A673 (cell line): ENCODE results near the gene FCN3. TPM values are rescaled to one million over a fixed set of nuclear protein-coding genes. Genes with fewer than 3 reads are reported as not detected.

Experiments used
- BruUV-seq: library from RNA; stranded (reverse); fragments of 400-500 nt; replicated peaks from 2 replicates; lab custom pipeline; 2021; lab: Mats Ljungman, UMichigan
- CTCF ChIA-PET: fragments of 300-600 bp; sonication (Branson Sonifier 250); formaldehyde crosslinking; loops from one replicate; lab custom pipeline; 2022; ENCODE audit warnings: antibody characterized with exemption; lab: Charles Lee
- POLR2A ChIA-PET: fragments of 300-600 bp; sonication (Branson Sonifier 250); formaldehyde crosslinking; loops from one replicate; lab custom pipeline; 2022; ENCODE audit warnings: antibody characterized with exemption; ENCODE audit not compliant: low non-redundant PET; lab: Charles Lee
- DNase-seq: peaks from one replicate; pipeline ENCODE4 v3.0.0-alpha.2; 2015; ENCODE audit warnings: low spot score
- H3K27ac ChIP-seq: fragments of 200-600 bp; sonication (generic); 2 replicates; pipeline ENCODE4 v1.5.1; 2016; ENCODE audit warnings: mixed run types, low read depth, mild to moderate bottlenecking, mixed read lengths, antibody characterized with exemption, low read length; ENCODE audit not compliant: poor library complexity, severe bottlenecking
- H3K27me3 ChIP-seq: fragments of 200-600 bp; sonication (generic); replicated peaks from 2 replicates; pipeline ENCODE4 v1.6.1; 2017; ENCODE audit warnings: mixed run types, low read depth, mild to moderate bottlenecking, mixed read lengths, antibody characterized with exemption, low read length; ENCODE audit not compliant: insufficient read depth, poor library complexity
- H3K36me3 ChIP-seq: fragments of 200-600 bp; sonication (generic); 2 replicates; pipeline ENCODE4 v1.6.1; 2016; ENCODE audit warnings: mixed run types, mild to moderate bottlenecking, mixed read lengths, antibody characterized with exemption, low read length; ENCODE audit not compliant: insufficient read depth, poor library complexity, severe bottlenecking
- H3K4me1 ChIP-seq: fragments of 200-600 bp; sonication (generic); 2 replicates; pipeline ENCODE4 v1.6.1; 2017; ENCODE audit warnings: mixed run types, mild to moderate bottlenecking, mixed read lengths, antibody characterized with exemption, low read length; ENCODE audit not compliant: insufficient read depth, poor library complexity, severe bottlenecking
- H3K4me3 ChIP-seq: fragments of 200-600 bp; sonication (generic); 2 replicates; pipeline ENCODE4 v1.5.1; 2016; ENCODE audit warnings: low read depth, mixed run types, mild to moderate bottlenecking, mixed read lengths, low read length; ENCODE audit not compliant: poor library complexity, severe bottlenecking
- H3K9me3 ChIP-seq: fragments of 200-600 bp; sonication (generic); 2 replicates; pipeline ENCODE4 v1.6.1; 2016; ENCODE audit warnings: mixed run types, low read depth, mild to moderate bottlenecking, mixed read lengths, antibody characterized with exemption, low read length; ENCODE audit not compliant: poor library complexity, severe bottlenecking
- CTCF ChIP-seq: fragments of 300-800, 200-600 bp; sonication (generic); conservative IDR thresholded peaks from 2 replicates; pipeline ENCODE4 v1.5.1; 2017; ENCODE audit warnings: low read depth, mild to moderate bottlenecking, antibody characterized with exemption, low read length, moderate library complexity, mixed read lengths
- EZH2 ChIP-seq: fragments of 200-600 bp; sonication (generic); IDR thresholded peaks from 2 replicates; pipeline ENCODE4 v1.6.1; 2017; ENCODE audit warnings: borderline replicate concordance, low read depth, mild to moderate bottlenecking, mixed read lengths, antibody characterized with exemption, low read length; ENCODE audit not compliant: poor library complexity, severe bottlenecking
- intact Hi-C: fragments of 100-400 bp; cut with micrococcal nuclease; formaldehyde crosslinking; loops from one replicate; pipeline ENCODE4 v1.10.0; 2022; ENCODE audit not compliant: unreplicated experiment
- total RNA-seq: library from RNA; stranded (reverse); gene quantifications from 2 replicates; pipeline ENCODE4 v1.2.3, GENCODE V29; 2021

The FCN3 gene
- total RNA-seq, 1 experiment from 2014 or later: not detected

GRCh38 chr1:27358038-27358927 lies 16.3 kb downstream of the FCN3 start:
- TF ChIP-seq CTCF (no peak), EZH2 (no peak)
- Histone ChIP-seq H3K27me3 (no peaks in the 10 kb centered on the region), H3K9me3 (no peaks in the 10 kb centered on the region), H3K36me3 (no peaks in the 10 kb centered on the region), H3K27ac (no peak overlapping the region), H3K4me1 (no peaks in the 10 kb centered on the region), H3K4me3 (no peak overlapping the region)
- intact Hi-C loops: no loop called here
- no TSS peak for BruUV-seq
- ChIA-PET POLR2A (no interaction called here), CTCF (interaction anchor here (0.5 to 0.6 kb wide), 3 partner anchors 8 to 485 kb away, joined by 3 to 9 read pairs (median 5); partner anchors contain the start of gene MAP3K6)
- no peak for DNase-seq

GRCh38 chr1:27357281-27358037 lies 17.2 kb downstream of the FCN3 start:
- POLR2A ChIA-PET: no interaction called here

More at GRCh38 chr1:27357281-27358037, 17.2 kb downstream of the FCN3 start:
- H3K9me3 ChIP-seq: no peaks in the 10 kb centered on the region
- peak; percentile 96 for TF ChIP-seq CTCF
- no peak for TF ChIP-seq EZH2
- peak; percentile 73 for DNase-seq
- CTCF ChIA-PET: interaction anchor here (0.5 to 1.4 kb wide), 5 partner anchors 8 to 486 kb away, joined by 3 to 9 read pairs (median 4); partner anchors contain the start of gene MAP3K6
- peak overlapping the region; percentile 19 for H3K27ac ChIP-seq
- H3K4me1 ChIP-seq: no peaks in the 10 kb centered on the region
- BruUV-seq: no TSS peak
- intact Hi-C loops: loop anchor here (1.0 kb wide), 1 partner anchor 249 kb away; no protein-coding TSS in a partner anchor
- no peaks in the 10 kb centered on the region for H3K27me3 ChIP-seq
- no peak overlapping the region for H3K4me3 ChIP-seq
- no peaks in the 10 kb centered on the region for H3K36me3 ChIP-seq
